Measurements from ENCODE around the gene PPP1R13B.

Gene PPP1R13B

GRCh38 chr14:103690332-103690731, 157.0 kb downstream of the PPP1R13B start:
- Histone ChIP-seq H3K4me3 (replicated peaks; ENCODE audit: insufficient read depth, low read length) (no peak overlapping the region), H3K27me3 (ENCODE audit: insufficient read depth, poor library complexity, severe bottlenecking) (no peaks in the 10 kb centered on the region), H3K27ac (replicated peaks) (no peak overlapping the region)
- no peak for DNase-seq (ENCODE audit: low read depth in 1 of 2, low spot score in 1 of 2)
- TF ChIP-seq, protein P1, sequence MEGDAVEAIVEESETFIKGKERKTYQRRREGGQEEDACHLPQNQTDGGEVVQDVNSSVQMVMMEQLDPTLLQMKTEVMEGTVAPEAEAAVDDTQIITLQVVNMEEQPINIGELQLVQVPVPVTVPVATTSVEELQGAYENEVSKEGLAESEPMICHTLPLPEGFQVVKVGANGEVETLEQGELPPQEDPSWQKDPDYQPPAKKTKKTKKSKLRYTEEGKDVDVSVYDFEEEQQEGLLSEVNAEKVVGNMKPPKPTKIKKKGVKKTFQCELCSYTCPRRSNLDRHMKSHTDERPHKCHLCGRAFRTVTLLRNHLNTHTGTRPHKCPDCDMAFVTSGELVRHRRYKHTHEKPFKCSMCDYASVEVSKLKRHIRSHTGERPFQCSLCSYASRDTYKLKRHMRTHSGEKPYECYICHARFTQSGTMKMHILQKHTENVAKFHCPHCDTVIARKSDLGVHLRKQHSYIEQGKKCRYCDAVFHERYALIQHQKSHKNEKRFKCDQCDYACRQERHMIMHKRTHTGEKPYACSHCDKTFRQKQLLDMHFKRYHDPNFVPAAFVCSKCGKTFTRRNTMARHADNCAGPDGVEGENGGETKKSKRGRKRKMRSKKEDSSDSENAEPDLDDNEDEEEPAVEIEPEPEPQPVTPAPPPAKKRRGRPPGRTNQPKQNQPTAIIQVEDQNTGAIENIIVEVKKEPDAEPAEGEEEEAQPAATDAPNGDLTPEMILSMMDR (IDR thresholded peaks at IDR 0.05; ENCODE audit: insufficient read depth, low read length): no peak

DNA sequence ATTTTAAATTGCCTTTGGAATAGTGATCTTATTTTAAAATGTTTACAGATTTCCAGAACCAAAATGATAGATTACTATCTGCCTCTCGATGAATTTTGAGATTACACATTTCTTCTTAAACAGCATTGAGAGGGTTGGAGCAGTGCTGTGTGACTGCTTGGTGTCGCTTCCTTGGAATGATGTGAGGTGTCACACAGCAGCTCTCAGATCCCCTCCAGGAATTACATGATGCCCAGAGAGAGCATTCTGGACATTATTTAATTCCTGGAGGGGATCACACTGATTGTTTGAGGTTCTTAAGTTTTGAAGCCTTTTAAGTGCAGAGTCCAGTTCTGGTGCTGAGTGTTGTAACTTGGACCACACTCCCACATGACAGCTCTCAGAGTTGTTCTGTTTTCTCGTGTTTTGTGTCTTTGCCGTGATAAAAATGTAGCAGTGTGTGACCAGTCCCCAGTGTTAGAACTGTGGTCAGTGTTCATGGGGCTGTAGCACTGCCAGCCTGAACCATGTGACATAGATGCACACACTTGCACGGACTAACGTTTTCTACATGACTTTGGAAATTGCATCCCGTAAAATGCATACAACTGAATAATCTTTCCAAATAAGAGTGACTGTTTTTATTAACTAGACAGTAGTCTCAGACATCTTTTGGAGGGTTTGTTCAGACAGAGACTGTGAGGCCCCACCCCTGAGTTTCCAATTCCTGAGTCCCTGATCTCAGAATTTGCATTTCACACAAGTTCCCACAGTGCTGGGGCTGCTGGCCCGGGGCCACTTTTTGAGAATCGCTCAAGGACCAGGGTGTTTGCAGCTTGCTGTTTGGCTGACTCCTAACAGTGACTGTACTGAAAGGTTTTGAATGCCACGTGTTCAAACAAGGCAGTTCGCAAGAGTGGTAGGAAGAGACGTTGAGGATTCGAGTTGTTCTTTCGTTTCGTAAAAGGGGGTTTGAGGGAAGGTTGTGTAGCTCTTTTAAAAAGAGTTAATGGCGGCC, 158.2 kb downstream of the PPP1R13B start:
- TF ChIP-seq GABPA (IDR thresholded peaks at IDR 0.05; ENCODE audit: low read depth) (no peak), SPI1 (IDR thresholded peaks at IDR 0.05; ENCODE audit: borderline replicate concordance, low read depth) (no peak), POLR2AphosphoS5 (IDR thresholded peaks at IDR 0.05; ENCODE audit: low read depth) (no peak)
- TF ChIP-seq, protein P2, sequence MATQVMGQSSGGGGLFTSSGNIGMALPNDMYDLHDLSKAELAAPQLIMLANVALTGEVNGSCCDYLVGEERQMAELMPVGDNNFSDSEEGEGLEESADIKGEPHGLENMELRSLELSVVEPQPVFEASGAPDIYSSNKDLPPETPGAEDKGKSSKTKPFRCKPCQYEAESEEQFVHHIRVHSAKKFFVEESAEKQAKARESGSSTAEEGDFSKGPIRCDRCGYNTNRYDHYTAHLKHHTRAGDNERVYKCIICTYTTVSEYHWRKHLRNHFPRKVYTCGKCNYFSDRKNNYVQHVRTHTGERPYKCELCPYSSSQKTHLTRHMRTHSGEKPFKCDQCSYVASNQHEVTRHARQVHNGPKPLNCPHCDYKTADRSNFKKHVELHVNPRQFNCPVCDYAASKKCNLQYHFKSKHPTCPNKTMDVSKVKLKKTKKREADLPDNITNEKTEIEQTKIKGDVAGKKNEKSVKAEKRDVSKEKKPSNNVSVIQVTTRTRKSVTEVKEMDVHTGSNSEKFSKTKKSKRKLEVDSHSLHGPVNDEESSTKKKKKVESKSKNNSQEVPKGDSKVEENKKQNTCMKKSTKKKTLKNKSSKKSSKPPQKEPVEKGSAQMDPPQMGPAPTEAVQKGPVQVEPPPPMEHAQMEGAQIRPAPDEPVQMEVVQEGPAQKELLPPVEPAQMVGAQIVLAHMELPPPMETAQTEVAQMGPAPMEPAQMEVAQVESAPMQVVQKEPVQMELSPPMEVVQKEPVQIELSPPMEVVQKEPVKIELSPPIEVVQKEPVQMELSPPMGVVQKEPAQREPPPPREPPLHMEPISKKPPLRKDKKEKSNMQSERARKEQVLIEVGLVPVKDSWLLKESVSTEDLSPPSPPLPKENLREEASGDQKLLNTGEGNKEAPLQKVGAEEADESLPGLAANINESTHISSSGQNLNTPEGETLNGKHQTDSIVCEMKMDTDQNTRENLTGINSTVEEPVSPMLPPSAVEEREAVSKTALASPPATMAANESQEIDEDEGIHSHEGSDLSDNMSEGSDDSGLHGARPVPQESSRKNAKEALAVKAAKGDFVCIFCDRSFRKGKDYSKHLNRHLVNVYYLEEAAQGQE (IDR thresholded peaks at IDR 0.05; ENCODE audit: insufficient replicate concordance, low read depth): no peak
- TF ChIP-seq, protein P1 (IDR thresholded peaks at IDR 0.05; ENCODE audit: insufficient read depth, low read length): no peak
- no peak overlapping the region for H3K4me3 ChIP-seq (replicated peaks; ENCODE audit: insufficient read depth, low read length)
- no peak for DNase-seq (ENCODE audit: low read depth in 1 of 2, low spot score in 1 of 2)
- H3K27ac ChIP-seq (replicated peaks): no peak overlapping the region
- H3K27me3 ChIP-seq (ENCODE audit: insufficient read depth, poor library complexity, severe bottlenecking): no peaks in the 10 kb centered on the region

- no peak overlapping the region for H3K4me3 ChIP-seq (replicated peaks; ENCODE audit: insufficient read depth, low read length)
- no peak overlapping the region for H3K27ac ChIP-seq (replicated peaks)
- TF ChIP-seq GABPA (IDR thresholded peaks at IDR 0.05; ENCODE audit: low read depth) (no peak), SPI1 (IDR thresholded peaks at IDR 0.05; ENCODE audit: borderline replicate concordance, low read depth) (no peak), POLR2AphosphoS5 (IDR thresholded peaks at IDR 0.05; ENCODE audit: low read depth) (no peak)
- TF ChIP-seq, protein P2 (IDR thresholded peaks at IDR 0.05; ENCODE audit: insufficient replicate concordance, low read depth): no peak
- TF ChIP-seq, protein P1 (IDR thresholded peaks at IDR 0.05; ENCODE audit: insufficient read depth, low read length): no peak
- H3K27me3 ChIP-seq (ENCODE audit: insufficient read depth, poor library complexity, severe bottlenecking): no peaks in the 10 kb centered on the region
- no peak for DNase-seq (ENCODE audit: low read depth in 1 of 2, low spot score in 1 of 2)
These were observed 158.9 kb downstream of the PPP1R13B start for GRCh38 chr14:103688441-103688840.
